GM19238 (cell line): ENCODE results near the gene CAPN11.
"Not testable (repeated sequence)": the region's sequence is repeated elsewhere in the genome, so short reads cannot be mapped to it uniquely, and the experiment has no call there.

ENCODE experiments used
- DNase-seq: peaks from one replicate; pipeline ENCODE4 v3.0.0; 2011; ENCODE audit warnings: low spot score; ENCODE audit not compliant: insufficient read length

Gene CAPN11

DNA sequence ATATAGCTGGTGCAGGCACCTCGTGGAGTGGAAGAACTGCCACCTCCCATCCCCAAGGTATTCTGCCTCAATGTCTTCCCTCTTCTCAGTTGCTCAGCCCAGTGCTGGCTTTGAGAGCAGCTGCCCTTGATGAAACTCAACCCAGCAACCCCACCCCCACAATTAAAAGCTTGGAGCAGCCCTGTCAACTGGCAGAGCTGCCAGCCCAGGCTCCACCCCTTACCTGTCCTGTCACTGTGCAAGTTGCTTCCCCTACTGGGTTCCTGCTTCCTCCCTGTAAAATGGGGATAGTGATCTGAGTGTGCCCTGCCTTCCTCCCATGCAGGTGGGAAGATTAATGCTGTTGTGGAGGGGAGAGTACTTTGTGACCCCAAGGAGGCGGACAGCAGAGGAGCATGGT, 26.7 kb upstream of the CAPN11 start:
- DNase-seq = no peak

DNA sequence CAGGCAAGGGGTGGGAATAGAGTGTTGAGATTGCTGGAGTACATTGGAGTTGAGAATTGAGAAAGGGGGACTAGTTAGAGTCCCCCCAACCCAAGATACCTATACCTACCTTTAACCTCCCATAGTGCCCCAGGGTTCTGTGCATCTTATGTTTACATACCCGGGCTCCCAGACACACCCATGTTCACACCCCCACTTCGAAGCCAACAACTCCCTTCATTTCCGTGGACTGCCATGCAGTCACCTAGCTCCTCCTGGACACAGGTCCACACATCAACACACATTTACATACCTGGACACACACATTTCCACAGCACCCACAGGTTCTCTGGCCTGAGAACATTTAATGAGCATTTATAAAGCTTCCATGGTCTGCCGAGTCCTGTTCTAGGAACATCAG, 26.1 kb upstream of the CAPN11 start:
- DNase-seq = no peak

DNA sequence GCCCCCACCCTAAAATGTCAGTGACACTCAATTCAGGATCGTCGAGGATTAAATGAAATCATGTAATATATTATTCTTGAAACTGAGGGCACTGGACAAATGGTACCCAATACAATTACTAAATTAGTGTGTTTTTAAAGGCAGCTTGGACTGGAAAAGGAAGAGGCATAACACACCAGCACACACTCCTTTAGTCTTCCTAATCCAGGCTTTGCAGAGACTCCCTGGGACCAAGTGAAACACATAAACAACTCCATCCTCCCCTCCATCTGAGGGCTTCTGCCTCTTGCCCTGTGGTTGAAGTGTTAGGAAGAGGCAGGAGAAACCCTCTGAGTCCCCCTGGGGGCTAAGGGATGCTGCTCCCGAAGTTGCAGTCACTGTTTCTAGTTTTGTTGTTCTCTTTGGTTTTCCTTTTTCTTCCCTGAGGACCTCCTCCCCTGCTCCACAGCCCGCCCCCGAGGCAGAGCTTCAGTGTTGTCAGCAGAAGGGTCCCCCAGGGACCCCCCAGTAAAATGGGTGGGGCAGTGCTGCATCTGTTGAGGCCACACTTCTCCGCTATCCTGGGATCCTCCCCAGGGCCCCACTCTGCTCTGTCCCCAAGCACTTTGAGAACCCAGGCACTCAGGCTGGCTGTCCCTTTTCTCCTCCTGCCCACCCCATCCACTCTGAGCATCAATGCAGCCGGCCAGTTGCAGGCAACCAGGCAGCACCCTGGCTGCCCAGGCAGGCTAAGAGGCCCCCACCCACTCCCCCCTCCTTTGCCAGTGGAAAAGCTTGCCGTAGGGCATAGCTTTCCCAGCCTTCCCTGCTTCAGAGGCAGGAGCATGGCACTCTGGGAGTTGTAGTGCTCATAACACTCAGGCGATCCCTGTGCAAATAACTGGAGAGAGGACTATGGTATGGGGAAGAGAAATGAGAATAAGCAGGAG, 25.4 kb upstream of the CAPN11 start:
- no peak for DNase-seq

DNA sequence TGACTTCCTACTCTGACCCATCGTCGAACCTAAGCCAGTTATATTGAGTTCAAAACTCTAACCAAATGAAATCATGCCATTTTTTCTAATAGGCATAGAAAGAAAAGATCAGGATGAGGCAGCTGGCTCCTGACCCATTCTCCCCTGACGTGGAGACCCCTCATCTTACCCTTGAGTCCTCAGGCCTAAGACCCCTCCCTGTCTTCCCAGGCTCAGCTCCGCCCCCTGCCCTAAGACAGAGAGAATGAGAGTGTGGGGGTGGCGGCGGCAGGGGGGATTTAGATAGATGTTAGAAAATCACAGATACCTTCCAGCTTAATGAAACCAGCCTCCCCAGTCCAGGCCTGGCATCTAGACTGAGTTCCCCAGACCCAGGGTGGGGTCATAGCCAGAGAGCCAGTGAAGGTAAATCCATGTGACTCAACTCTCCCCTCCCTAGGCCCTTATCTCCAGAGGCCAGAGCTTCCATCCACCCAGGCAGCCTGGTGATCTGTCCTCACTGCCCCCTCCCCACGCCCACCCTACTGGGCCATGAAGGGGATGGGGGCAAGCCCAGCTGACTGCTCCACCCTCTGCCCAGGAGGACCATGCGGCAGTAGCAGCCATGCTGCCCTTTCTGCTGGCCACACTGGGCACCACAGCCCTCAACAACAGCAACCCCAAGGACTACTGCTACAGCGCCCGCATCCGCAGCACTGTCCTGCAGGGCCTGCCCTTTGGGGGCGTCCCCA, 24.5 kb upstream of the CAPN11 start:
- DNase-seq = no peak

DNA sequence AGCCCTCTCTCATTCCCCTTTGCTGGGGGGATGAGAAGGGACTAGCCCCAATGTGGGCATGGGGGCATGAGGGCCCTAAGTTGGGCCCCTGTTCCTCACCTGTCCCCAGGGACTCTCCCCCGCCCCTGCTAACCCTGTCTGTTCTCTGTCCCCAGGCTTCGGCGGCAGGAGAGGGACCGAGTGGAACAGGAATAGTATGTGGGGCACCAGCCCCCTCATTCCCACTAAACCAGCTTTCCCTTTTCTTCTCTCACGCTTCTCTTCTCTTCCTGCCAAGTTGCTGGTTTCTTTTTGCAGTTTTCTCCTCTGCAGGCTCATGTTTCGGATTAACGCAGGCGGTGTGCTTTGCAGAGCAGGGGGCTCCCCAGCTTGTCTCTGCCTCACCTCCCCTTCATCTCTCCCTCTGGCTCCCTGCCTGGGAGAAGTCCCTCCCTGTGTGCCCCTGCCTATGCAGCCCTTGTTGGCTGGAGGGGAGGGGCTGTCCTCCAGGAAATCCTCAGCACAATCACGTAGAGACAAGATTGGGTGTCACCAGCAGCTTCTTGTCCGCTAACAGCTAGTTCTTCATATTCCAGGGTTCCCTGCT, 23.4 kb upstream of the CAPN11 start:
- no peak for DNase-seq

DNA sequence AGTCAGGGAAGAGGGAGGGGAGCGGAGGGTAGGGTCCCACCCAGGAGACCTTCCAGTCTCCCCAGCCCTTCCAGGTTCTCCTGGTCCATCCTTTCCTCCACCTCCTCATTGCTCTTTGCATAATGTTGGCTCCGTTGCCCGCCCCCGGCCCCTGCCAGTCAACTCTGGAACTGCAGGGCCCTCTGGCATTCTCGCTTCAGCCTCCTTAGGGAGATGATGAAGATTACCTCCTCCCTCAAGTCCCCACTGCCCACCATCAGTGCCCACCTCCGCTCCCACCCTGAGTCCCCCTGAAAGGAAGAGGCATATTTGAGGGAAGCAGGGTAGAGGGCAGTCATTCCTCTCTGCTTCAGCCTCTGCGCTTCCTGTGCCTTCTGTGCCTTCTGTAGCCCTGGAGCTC, 22.7 kb upstream of the CAPN11 start:
- no peak for DNase-seq

DNA sequence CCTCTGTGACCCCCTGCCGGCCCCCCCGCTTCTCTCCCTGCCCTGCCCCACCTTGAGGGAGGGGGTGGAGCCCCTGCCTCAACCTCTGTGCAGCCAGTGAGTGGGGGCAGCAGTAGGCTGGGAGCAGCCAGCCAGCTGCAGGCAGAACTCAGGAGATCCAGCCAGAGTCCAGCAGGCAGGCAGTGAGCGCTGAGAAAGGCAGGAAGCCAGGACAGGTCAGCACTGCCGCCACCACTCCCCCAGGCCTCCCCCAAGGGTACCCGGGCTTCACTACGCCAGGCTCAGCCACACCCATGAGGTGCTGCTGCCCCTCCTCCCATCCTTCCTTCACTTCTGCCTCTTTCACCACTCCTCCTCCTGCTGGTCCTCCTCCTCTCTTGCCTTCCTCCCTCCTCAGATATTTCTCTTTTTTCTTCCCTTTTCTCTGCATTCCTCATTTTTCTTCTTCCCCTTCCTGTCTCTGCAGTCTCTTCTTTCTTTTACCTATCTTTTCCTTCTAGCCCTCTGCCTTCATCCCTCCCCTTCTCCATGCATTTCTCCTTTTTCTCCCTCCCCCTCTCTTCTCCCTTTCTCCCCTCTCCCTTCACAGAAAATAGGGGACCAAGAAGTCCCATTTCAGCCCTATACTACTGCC, 19.8 kb upstream of the CAPN11 start:
- DNase-seq = no peak

DNA sequence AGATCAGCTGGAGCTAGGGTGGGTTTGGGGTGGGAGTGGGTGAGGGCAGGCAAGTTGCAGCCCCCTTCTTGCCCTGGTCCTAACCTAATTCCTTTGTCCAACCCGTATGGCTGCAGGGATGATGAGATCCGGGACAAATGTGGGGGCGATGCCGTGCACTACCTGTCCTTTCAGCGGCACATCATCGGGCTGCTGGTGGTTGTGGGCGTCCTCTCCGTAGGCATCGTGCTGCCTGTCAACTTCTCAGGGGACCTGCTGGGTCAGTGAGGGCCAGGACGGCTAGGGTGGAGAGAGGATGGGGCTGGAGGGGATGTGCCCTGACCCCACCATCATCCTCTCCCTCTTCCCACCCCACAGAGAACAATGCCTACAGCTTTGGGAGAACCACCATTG, 19.3 kb upstream of the CAPN11 start:
- DNase-seq = no peak

DNA sequence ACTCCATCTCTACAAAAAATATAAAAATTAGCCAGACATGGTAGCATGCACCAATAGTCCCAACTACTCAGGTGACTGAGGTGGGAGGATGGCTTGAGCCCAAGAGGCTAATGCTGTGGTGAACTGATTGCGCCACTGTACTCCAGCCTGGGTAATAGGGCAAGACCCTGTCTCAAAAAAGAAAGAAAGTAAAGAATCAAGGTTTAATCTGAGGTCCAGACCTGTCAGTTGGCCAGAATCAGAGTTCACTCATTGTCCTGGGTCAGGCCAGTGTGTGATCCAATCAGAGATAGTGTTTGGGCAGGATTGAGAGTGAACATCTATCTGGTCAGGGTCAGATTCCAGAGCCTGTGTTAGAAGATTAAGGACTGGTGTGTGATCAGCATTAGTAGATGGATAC, 15.8 kb upstream of the CAPN11 start:
- no peak for DNase-seq

DNA sequence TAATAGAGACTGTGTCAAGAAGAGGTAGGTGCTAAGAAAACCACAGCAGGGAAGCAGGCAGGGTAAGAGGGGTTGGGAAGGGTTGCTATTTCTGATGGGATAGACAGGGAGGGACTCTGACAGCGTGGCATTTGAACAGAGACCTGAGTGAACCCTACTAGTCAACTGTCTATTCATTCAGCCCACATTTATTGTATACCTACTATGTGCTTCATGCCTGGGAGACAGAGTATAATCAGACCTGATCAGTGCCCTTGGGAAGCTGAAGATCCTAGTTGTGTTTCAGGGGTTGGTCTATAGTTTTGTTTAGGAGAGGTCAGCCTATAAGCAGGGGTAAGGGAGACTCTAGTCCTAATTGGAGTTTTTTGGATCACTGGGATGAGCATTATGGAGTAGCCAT, 14.9 kb upstream of the CAPN11 start:
- no peak for DNase-seq

DNA sequence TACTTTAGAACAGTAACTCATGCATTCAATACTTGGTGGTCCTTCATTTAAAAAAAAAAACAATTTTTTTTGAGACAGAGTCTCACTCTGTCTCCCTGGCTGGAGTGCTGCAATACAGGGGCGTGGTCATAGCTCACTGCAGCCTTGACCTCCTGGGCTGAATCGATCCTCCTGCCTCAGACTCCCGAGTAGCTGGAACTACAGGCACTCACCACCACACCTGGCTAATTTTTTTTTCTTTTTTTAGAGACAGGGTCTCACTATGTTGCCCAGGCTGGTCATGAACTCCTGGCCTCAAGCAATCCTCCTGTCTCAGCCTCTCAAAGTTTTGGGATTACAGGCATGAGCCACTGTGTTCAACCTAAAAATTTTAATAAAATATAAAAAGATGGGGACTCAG, 14.1 kb upstream of the CAPN11 start:
- not testable (repeated sequence) for DNase-seq

DNA sequence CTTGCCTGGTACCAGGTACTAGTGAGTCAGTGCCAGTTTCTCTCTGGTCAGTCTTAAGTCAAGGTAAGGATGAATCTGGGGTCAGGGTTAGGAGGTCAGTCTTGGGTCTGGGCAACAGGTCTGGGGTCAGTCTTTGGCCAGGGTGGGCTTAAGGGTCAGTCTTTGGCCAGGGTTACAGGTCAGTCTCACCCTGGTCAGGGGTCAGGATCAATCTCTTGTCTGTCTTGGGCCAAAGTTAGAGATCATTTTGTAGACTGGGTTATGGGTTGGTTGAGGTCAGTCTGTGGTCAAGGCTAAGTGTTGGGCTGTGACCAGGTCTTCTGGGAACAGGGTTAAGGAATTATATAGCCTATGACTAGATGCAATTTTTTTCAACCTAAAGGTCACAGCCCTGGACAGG, 12.8 kb upstream of the CAPN11 start:
- DNase-seq = no peak

DNA sequence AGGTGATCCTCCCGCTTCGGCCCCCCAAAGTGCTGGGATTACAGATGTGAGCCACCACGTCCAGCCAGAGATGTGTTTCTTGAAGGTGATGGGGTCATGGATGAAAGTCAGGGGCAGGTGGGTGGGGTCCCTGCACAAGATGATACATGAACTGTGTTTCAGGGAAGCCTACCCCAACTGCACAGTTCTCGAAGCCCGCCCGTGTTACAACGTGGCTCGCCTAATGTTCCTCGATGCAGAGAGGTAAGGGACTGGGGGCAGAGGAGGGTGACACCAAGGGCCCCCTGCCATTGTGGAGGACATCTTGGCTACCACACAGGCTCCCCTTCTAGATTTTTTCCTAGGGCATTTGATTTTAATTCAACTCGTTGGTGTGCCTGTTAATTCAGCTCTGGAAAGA, 11.9 kb upstream of the CAPN11 start:
- DNase-seq = no peak

DNA sequence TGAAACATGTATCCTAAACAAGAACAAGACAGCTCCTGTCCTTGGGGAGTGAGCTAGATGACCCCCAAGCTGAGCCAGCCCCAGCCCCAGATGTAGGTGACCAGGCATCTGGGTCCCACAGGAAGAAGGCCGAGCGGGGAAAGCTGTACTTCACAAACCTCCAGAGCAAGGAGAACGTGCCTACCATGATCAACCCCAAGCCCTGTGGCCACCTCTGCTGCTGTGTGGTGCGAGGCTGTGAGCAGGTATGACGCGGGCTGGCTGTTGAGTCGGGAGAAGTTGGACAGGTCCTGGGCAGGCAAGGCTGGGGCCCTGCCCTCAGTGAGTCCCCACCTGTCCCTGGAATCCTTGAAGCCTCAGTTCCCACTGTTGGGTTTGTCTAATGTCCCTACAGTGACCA, 11.4 kb upstream of the CAPN11 start:
- DNase-seq = no peak

DNA sequence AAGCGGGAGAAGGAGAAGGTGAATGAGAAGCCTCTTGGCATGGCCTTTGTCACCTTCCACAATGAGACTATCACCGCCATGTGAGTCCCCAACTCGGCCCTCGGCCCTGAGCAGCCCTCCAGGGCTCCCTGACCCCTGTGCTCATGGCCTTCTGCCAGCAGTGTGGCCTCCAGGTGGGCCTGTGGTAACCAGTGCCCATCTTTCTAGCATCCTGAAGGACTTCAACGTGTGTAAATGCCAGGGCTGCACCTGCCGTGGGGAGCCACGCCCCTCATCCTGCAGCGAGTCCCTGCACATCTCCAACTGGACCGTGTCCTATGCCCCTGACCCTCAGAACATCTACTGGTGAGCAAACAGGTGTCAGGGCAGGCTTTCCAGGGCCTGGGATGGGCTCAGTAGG, 10.3 kb upstream of the CAPN11 start:
- DNase-seq = no peak

DNA sequence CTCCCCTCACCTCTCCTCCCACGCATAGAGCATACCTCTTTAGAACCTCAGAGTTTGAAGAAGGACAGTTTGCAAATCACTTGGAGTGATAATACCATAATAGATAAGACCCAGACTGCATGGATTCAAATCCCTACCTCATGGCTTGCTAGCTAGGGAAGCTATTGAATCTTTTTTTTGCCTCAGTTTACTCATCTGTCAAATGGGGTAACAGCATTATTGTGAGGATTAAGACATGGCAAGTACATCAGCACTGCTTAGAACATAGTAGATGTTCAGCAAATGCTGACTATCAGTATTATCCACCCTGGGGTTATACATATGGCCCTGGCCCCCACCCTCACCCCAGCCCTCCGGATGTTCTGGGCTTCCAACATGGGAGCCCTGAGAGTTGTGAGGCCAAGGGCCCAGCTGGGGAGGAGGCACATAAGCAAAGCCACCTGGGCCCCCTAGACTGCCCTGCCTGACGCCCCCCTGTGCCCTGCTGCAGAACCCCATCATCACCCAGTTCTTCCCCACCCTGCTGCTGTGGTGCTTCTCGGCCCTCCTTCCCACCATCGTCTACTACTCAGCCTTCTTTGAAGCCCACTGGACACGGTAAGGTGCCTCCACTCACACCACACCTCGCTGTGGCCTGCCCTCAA, 9.1 kb upstream of the CAPN11 start:
- DNase-seq = no peak

DNA sequence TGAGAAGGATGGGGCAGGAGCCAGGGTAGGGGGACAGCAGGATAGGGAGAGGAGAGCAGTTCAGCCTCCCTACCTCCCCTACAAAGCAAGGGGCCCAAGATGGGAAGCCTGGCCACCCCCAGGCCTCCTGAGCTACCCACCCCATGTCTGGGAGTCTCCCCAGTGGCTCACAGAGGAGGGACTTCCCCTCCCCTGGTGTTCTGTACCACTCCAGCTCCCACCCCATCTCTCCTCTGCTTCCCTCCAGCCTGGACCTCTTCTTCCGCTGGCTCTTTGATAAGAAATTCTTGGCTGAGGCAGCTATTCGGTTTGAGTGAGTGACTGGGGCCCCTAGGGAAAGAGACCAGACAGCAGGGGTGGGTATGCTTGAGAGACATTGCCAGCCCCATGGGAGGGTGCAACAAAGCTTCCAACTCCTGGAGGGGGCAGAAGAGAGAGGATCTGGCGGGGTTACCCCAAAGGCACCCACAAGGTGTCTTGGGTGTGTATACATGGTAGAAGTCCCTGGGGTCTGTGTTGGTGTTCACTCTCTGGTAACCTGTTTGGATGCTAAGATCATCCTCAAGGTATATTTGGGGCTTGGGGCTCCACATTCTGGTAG, 8.2 kb upstream of the CAPN11 start:
- no peak for DNase-seq

DNA sequence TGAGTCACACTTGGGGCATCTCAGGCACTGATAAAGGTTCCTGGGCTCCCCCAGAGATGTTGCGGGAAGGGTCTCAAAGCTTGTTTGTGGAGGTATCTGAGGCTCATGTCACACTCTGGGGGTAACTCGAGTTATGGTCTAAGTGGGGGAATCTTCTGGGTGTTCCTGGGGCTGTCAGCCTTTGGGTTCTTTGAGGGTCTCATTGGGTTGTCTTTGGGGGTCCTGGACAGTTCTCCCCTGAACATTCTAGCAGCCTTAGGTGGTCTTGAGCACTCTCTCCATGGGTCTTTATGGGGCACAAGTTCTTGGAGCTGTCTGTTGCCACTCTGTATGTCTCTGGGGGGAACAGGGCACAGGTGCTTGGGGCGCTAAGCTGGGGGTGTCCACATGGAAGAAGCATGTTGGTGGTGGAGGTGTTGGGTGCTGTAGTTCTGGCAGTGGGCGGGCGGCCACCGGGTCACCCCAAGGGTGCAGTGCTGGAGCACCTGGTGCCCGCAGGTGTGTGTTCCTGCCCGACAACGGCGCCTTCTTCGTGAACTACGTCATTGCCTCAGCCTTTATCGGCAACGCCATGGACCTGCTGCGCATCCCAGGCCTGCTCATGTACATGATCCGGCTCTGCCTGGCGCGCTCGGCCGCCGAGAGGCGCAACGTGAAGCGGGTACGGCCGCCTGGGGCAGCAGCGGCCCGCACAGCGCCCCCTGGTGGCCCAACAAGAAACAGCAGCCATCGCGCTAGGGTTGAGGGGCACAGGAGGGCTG, 7.1 kb upstream of the CAPN11 start:
- peak; percentile 73 for DNase-seq

DNA sequence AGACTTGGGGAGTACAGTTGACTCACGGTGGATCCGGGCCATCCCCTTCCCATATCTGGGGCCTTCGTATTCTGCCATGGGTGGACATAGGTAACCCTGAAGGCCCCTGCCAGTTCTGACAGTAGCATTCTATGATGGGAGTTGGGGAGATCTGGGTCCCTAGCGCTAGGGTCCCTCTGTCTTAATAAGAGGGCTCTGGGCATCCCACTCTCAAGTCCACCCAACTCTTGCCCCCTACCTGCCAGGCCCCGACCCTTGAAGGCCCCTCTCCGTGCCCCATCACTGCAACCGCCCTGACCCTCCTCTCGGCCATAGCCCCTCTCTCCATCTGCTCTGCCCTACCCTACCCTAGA, 6.5 kb upstream of the CAPN11 start:
- no peak for DNase-seq

DNA sequence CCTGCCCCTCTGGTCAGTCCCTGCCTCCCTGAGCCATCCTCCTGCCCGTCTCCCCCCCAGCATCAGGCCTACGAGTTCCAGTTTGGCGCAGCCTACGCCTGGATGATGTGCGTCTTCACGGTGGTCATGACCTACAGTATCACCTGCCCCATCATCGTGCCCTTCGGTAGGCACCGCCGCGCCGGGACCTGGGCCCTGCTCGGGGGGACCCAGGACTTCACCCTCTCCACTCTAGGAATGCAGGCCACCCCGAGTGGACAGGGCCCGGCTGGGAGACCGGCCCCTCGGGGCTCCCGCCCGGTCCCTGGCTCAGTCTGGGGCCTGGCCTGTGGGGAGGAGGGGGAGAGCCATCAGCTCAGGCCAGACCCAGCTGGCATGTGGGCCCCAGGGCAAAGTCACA, 6.1 kb upstream of the CAPN11 start:
- DNase-seq = no peak
